H1 (cell line): ENCODE data around the gene MLN. TPM values are rescaled to one million over a fixed set of nuclear protein-coding genes. Genes with fewer than 3 reads are reported as not detected.

ENCODE experiments used
- CHD2 ChIP-seq: IDR thresholded peaks from 2 replicates; pipeline ENCODE4 v1.6.1; 2012; ENCODE audit warnings: low read length, improper control_type of control experiment
- CTBP2 ChIP-seq: IDR thresholded peaks from 2 replicates; pipeline ENCODE4 v1.7.0; 2011; ENCODE audit warnings: borderline replicate concordance, mild to moderate bottlenecking, moderate library complexity, mixed read lengths, low read length; ENCODE audit not compliant: insufficient read depth, insufficient read length
- HDAC6 ChIP-seq: IDR thresholded peaks from one replicate; pipeline ENCODE4 v1.7.1; 2012; ENCODE audit warnings: low read depth, mild to moderate bottlenecking, inconsistent platforms, low read length, moderate library complexity
- RBBP5 ChIP-seq: IDR thresholded peaks from 2 replicates; pipeline ENCODE4 v1.7.1; 2012; ENCODE audit warnings: low read depth, mild to moderate bottlenecking, inconsistent platforms, low read length, moderate library complexity, borderline replicate concordance
- polyA plus RNA-seq, 7 experiments: library from polyadenylated mRNA; depleted of rRNA in 3 of 7; stranded (reverse) in 5 of 7; unstranded in 2 of 7; fragments of >200 nt in 5 of 7; fragments of 200-250 nt in 2 of 7; gene quantifications; 1 replicate in 5 of 7; 2 replicates in 1 of 7; 4 replicates in 1 of 7; pipeline versions ENCODE4 v1.2.1 to v1.2.3, GENCODE V29; 2011 to 2013; ENCODE audit warnings: missing spikeins in 2 of 7, mixed read lengths in 2 of 7
- total RNA-seq: library from RNA; stranded (reverse); fragmentation: NEBNext Ultra II Directional; extraction: Animal tissue kit (Norgen Biotek cat#: 25700); gene quantifications from 2 replicates; pipeline ENCODE4 v1.2.1, GENCODE V29; 2021

Gene MLN
- total and polyA plus RNA-seq, 2 of the 8 experiments (the other 6 are each of a cell fraction or from before 2014, with no cell fraction given) = not detected

- TF ChIP-seq RBBP5 (no peak), HDAC6 (no peak), CTBP2 (no peak), CHD2 (no peak)
Observed at GRCh38 chr6:33849500-33850075, 45.8 kb upstream of the MLN start (continued).
